HG03558 (cell line): Measurements from ENCODE around the gene GAR1.
"Not testable (repeated sequence)": the region's sequence is repeated elsewhere in the genome, so short reads cannot be mapped to it uniquely, and the experiment has no call there.

Experiments used
- ATAC-seq: cut with Tn5 transposase; IDR thresholded peaks from one replicate; pipeline ENCODE4 v1.9.1; 2021; ENCODE audit warnings: moderate number of reproducible peaks; ENCODE audit not compliant: unreplicated experiment; ENCODE audit errors: extremely low read depth

Gene GAR1

DNA sequence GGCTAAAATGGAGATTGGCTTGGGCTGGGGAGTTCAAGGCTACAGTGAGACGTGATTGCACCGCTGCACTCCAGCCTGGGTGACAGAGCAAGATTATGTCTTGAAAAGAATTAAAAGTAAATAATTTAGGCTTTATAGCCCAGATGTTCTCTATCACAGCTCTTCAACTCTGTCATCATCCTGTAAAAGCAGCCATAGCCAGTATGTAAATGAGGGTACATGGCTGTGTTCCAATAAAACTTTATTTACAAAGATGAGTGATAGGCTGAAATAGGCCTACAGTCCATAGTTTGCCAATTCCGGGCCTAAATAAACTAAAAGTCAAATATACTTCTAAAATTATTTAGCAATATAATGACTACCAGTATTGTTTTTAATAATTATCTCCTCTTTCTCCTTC lies 21.4 kb downstream of the GAR1 start:
- ATAC-seq: no peak

DNA sequence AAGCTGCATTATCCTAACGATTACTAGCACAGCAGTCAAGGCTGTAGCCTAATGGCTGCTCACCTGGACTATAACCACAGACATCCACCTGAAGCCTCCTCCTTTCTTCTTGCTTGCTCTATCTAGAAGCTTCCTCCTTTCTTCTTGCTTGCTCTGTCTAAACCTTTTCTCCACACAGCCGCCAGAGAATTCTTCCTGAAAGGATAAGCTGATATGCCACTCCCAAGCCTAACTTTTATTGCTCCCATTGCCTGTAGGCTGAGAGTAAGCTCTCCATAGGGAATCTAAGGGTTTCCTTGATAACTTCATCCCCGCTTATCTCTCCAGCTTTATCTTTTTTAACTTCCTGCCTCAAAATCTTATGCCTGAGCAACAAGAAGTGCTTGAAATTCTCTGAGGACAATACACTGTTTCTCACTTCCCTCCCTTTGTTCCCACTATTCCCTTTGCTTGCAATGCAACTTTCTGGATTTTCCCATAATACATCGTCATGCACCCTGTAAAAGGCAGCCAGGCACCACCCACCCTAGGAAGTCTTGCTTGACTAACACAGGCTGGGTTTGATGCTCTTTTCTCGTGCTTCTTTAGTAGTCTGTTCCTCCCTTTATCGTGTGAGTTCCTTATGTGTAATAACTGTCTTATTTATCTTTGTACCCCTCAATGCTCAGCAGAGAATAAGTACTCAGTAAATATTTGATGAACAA lies 31.0 kb downstream of the GAR1 start:
- ATAC-seq: no peak

DNA sequence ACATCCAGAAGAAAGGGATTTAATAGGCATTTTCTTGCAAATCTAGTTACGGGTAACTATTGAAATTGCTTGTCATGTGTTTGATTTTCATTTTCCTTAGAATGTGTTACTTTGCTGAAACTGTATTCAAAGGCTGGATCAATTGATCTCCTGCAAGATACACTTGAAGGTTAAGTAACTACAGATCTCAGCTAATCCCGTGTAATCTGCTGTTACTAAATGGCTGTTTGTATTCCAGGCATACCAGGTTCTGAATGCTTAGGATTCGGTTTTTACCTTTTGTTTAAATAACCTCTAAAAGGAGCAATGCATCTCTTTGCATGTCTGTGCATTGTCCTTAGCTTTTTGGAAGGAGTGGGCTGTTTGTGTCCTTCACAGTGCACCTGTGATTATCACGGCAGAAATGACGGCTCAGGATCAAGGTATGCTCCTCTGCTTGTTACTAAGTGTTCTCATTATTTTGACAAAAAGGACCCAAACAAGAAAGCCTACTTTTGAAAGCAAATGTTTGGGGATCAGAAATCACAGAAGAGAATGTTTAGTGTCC lies 32.4 kb downstream of the GAR1 start, which contains the start of gene LRIT3:
TSS of gene LRIT3 (plus strand) at position 212 of the 547 bp plus-strand sequence. CDS start at position 307, 95 bp downstream.
- no peak for ATAC-seq

DNA sequence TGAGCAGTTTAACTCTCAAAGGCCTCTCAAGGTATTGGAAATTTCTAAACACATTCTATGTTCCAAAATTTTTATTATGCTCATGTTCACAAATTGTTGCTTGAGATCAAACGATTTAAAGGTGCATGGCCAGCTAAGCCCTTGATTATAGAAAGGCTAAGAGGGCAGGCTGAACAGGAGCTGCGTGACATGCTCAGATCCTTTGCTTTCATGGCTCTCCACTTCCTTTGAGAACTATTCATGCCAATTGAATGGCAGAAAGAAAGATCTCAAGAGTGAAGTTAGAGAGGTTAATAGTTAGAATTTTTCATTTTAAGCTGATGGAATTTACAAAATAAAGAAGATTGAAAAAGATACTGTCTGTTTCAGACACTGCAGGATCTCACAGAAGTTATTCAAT lies 32.9 kb downstream of the GAR1 start:
- ATAC-seq: no peak

DNA sequence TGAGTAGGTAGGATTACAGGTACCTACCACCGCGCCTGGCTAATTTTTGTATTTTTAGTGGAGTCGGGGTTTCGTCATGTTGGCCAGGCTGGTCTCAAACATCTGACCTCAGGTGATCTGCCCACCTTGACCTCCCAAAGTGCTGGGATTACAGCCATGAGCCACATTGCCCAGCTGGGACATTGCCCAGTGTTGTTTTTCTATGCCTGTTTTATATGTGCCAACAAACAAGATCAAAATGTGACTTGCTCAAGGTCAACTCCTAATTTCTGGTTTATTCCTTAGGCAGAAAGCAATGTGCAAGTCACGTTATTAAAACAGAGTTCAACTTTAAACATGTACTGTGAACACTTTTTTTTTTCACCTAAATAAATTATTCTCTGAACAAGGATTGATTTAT lies 35.0 kb downstream of the GAR1 start:
- ATAC-seq: no peak

DNA sequence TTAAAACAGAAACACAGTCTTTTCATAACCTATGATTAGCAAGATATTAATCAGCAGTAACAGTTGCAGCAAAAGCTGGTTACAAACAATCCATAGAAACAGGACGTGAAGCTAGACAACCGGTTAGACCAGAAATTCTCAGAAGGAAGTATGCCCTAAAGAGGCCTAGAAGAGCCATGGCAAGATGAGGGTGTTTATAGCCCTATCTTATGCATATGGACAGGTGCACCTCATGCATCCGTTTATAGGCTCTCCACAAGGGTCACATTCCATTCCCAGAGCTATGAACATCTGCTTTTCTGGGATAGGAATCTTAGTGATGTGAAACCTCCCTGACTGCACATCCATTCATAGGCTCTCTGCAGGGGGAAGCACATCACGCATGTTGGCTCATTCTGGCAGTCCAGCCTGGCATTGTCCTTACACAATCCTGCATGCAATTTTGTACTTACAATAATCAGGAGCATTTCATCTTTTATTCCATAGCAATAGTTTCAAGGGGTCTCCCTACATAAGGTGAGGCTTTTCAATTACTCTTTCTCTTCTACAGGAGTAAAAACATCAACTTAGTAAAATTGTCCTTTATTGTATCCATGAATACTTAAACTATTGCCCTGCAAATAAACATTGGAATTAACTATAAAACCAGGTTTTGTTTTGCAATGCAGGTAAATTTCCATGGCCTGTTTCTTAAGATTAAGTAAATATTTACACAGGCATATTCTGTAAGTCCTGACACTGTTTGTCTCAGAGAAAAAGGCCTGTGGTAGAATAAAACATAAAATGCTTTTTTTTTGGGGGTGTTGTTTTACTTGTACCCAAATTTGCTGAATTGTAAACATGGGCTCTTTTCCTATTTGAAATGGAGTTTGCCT lies 44.1 kb downstream of the GAR1 start:
- ATAC-seq: not testable (repeated sequence)

DNA sequence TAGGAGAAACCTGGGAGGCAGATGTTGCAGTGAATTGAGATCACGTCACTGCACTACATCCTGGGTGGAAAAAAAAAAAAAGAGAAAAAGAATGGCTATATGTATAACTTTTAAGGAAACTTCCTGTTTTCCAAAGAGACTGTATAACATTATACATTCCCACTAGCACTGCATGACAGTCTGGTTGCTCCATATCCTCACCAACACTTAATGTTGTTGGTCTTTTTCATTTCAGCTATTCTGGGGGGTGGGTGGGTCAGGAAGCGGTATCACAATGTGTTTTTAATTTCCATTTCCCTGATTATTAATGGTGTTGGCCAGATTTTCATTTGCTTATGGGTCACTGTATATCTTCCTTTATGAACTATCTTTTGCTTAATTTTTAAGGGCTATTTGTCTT lies 45.7 kb downstream of the GAR1 start:
- ATAC-seq: no peak

DNA sequence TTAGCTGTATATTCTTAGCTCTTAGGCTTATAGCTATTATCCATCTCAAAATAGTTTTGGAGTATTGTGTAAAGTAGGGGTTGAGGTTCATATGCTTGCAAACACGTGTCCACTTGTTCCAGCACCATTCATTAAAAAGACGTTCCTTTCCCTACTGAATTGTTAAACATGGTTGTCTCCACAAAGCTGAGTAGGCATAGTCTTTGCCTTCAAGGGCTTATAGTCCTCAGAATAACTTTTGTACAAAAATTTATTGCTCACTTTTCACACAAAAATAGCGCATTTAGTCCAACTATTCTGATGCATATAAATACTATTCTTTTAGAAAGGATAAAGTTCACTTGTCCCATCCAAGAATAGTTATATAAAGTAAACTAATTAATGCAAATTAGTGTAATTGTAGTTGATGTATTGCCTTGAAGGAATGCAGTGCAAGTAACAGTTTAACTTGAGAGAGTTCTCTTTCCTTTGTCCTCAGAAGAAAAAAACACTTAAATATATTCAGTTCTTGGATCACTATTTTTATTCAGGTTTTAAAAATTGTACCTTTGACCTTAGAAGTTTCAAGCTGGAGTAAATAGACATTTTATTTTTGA lies 46.5 kb downstream of the GAR1 start:
- no peak for ATAC-seq

DNA sequence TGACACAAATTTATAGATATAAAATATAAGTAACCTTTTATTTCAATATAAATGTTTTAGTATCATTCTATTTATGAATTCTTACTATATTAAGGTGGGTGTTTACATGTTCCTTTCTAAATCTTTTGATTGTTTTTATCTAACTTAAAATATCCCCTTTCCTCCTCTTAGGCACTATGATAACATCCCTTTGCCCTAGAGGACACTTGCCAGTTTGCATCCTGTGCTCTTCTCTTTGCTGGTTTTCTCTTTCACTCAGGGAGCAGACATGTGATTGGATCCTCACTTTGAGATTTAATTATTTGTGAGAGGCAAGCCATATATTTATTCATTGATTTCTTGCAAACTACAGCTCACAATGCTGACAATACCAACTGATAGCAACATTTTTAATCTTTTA lies 48.6 kb downstream of the GAR1 start:
- ATAC-seq: no peak

DNA sequence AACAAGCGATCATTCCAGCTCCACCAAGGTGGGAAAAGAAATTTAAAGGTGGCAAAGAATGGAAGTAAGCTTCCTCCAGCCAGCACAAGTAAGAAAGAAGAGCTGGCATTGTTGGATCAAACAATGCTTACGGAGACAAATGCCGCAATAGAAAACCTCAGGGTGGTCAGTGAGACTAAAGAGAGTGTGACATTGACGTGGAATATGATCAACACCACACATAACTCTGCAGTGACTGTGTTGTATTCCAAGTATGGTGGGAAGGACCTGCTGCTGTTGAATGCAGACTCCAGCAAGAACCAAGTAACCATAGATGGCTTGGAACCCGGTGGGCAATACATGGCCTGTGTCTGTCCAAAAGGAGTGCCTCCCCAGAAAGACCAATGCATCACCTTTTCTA lies 54.5 kb downstream of the GAR1 start:
- no peak for ATAC-seq

DNA sequence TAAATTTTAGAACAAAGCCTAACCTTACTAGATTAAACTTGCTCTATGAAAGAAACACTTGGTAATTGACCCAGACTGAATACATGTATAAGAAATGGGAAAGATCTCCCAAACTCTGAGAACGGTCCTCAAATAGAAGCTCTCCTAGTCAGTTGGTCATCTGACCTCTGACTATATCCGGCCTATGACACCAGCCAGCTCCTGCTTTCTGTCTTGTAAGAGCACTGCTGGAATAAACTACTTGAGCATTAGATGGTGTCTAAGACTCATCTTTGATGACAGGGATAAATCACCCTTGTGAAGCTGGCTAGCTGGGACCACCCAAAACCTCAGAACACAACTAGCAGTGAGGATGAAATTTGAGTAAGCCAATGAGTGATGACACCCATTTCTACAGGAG lies 56.5 kb downstream of the GAR1 start:
- no peak for ATAC-seq

DNA sequence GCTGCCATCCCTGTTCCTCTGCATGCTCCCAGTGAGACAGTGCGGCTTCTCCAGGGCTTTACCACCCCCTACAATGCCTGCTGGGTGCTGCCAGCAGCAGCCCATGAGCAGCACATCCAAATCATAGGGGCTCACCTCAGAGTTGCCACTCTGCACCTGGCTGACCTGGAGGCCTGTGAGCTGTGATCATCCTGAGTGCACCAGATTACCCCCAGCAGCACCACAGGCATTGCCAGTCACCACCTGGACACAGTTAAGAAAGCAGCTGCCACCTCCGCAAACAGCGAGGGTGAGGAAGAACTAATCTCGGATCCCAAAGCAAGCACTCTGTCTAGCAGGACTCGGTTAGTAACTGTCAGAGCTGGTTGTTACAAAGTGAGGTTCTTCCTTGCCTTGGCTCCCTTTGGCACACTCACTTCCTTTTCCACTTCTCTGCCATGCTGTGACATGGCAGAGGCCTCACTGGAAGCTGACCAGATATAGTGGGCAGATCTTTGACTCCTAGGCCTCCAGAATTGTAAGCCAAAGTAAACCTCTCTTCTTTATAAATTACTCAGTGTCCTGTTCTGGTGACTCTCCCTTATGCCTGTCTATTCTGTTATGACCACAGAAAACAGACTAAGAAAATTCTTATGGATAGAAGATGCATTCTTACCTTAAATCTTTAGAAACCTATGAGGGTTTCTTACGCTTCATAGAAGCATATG lies 57.5 kb downstream of the GAR1 start:
- ATAC-seq: no peak

DNA sequence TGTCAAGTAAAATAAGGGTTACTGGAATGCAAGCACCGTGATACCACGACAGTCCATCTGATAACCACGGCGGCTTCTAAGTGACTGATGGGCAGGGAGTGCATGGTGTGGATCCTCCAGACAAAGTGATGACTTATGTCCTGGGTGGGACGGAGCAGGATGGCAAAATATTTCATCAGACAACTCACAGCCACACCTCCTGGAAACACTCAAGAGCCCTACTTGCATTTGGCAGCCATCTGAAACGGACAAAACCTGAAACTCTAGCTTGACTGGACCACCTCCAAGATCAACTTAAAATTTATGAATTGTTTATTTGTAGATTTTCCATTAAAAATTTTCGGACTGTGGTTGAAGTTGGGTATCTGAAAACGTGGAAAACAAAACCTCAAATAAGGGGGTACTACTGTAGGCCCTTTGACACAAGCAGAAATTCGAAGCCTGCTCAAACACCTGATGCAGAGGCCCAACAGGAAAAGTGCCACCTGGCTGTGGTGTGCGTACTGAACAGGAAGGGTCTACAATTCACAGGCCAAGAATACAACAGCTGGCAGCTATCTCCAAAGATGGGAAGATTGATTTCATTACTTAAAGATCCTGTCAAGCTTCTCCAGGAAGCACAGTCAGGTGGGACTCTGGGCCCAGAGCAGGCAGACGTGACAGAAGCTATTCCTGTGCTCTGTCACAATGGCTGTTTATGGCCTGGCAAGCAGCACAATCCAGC lies 58.4 kb downstream of the GAR1 start:
- no peak for ATAC-seq
